GM12892 (cell line): ENCODE measurements around the gene OR13F1.

Experiments
- POLR2A ChIP-seq: IDR thresholded peaks from 2 replicates; pipeline ENCODE4 v1.6.1; 2011; ENCODE audit warnings: low read depth, low read length, control low read depth
- TAF1 ChIP-seq: IDR thresholded peaks from 2 replicates; pipeline ENCODE4 v1.6.1; 2011; ENCODE audit warnings: low read depth, mild to moderate bottlenecking, control low read depth, low read length, borderline replicate concordance

DNA sequence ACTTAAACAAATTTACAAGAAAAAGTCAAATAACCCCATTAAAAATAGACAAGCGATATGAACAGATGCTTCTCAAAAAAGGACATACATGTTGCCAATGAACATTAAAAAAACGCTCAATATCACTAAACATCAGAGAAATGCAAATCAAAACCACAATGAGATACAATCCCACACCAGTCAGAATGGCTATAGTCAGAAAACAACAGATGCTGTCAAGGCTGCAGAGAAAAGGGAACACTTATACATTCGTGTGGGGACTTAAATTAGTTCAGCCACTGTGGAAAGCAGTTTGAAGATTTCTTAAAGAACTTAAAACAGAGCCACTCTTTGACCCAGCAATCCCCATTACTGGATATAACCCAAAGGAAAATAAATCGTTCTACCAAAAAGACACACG lies 10.8 kb downstream of the OR13F1 start:
- TF ChIP-seq POLR2A (no peak), TAF1 (no peak)
